GM23338 (cell line): ENCODE results near the gene NPLOC4. TPM values are rescaled to one million over a fixed set of nuclear protein-coding genes. Genes with fewer than 3 reads are reported as not detected.

Experiments used
- ATAC-seq: fragments of 200-7000 bp; cut with Tn5 transposase; 3 replicates; pipeline ENCODE4 v1.9.1; 2020
- DNase-seq: peaks from one replicate; pipeline ENCODE4 v3.0.0-alpha.2; 2015; ENCODE audit warnings: low spot score
- H2AFZ ChIP-seq: fragments of 200-600 bp; sonication (generic); 2 replicates; pipeline ENCODE4 v1.8.0; 2016; ENCODE audit warnings: antibody characterized with exemption, mild to moderate bottlenecking, moderate library complexity
- H3F3A ChIP-seq: fragments of 200-600 bp; sonication (generic); replicated peaks from 2 replicates; pipeline ENCODE4 v1.8.0; 2017; ENCODE audit warnings: antibody characterized with exemption, mixed run types, low read depth
- H3K27ac ChIP-seq: fragments of 200-600 bp; sonication (generic); 2 replicates; pipeline ENCODE4 v1.6.1; 2016; ENCODE audit warnings: low read depth
- H3K27me3 ChIP-seq: fragments of 200-600 bp; sonication (generic); 2 replicates; pipeline ENCODE4 v1.8.0; 2016; ENCODE audit warnings: mild to moderate bottlenecking, mixed run types, moderate library complexity; ENCODE audit not compliant: insufficient read depth
- H3K36me3 ChIP-seq: fragments of 200-600 bp; sonication (generic); 2 replicates; pipeline ENCODE4 v1.8.0; 2016; ENCODE audit warnings: mild to moderate bottlenecking; ENCODE audit not compliant: insufficient read depth
- H3K4me1 ChIP-seq: fragments of 200-600 bp; sonication (generic); 2 replicates; pipeline ENCODE4 v1.8.0; 2016; ENCODE audit warnings: mild to moderate bottlenecking, moderate library complexity; ENCODE audit not compliant: insufficient read depth
- H3K4me2 ChIP-seq: fragments of 200-600 bp; sonication (generic); 2 replicates; pipeline ENCODE4 v1.7.1; 2017; ENCODE audit warnings: mixed run types
- H3K4me3 ChIP-seq: fragments of 200-600 bp; sonication (generic); 2 replicates; pipeline ENCODE4 v1.6.1; 2016; ENCODE audit warnings: mixed run types
- H3K79me2 ChIP-seq: fragments of 200-600 bp; sonication (generic); replicated peaks from 2 replicates; pipeline ENCODE4 v1.8.0; 2017; ENCODE audit warnings: mild to moderate bottlenecking; ENCODE audit not compliant: insufficient read depth
- H3K9me2 ChIP-seq: fragments of 200-600 bp; sonication (generic); 2 replicates; pipeline ENCODE4 v1.8.0; 2017; ENCODE audit not compliant: insufficient read depth
- H4K20me1 ChIP-seq: fragments of 200-600 bp; sonication (generic); replicated peaks from 2 replicates; pipeline ENCODE4 v1.8.0; 2017; ENCODE audit warnings: mild to moderate bottlenecking; ENCODE audit not compliant: insufficient read depth
- H3K27ac Mint-ChIP-seq: 2 replicates; pipeline ENCODE4 v1.8.0; 2020; ENCODE audit warnings: inconsistent platforms, mild to moderate bottlenecking, moderate library complexity, mixed read lengths
- H3K27me3 Mint-ChIP-seq: 3 replicates; pipeline ENCODE4 v1.8.0; 2022; ENCODE audit warnings: low read depth, mild to moderate bottlenecking, moderate library complexity, mixed read lengths, inconsistent platforms; ENCODE audit not compliant: insufficient read depth, poor library complexity
- H3K36me3 Mint-ChIP-seq: 3 replicates; pipeline ENCODE4 v1.8.0; 2021; ENCODE audit warnings: low read depth, mild to moderate bottlenecking, inconsistent platforms, moderate library complexity, mixed read lengths
- H3K4me1 Mint-ChIP-seq: 3 replicates; pipeline ENCODE4 v1.8.0; 2020; ENCODE audit warnings: mild to moderate bottlenecking, inconsistent platforms, mixed read lengths
- H3K4me3 Mint-ChIP-seq: 3 replicates; pipeline ENCODE4 v1.8.0; 2021; ENCODE audit warnings: moderate library complexity, mild to moderate bottlenecking, inconsistent platforms, mixed read lengths
- H3K9me3 Mint-ChIP-seq: 3 replicates; pipeline ENCODE4 v1.8.0; 2020; ENCODE audit warnings: moderate library complexity, mild to moderate bottlenecking, inconsistent platforms, mixed read lengths
- CREB1 ChIP-seq: fragments of 250-450 bp; sonication (Bioruptor Pico); IDR thresholded peaks from 2 replicates; pipeline ENCODE4 v1.5.0; 2020; ENCODE audit warnings: low read depth, mild to moderate bottlenecking, moderate library complexity
- ETS1 ChIP-seq: IDR thresholded peaks from 2 replicates; pipeline ENCODE4 v1.6.1; 2016; ENCODE audit warnings: antibody characterized with exemption
- EZH2 ChIP-seq: fragments of 200-600 bp; sonication (generic); IDR thresholded peaks from one replicate; pipeline ENCODE4 v1.8.0; 2017; ENCODE audit warnings: antibody characterized with exemption, mild to moderate bottlenecking, low read depth; ENCODE audit not compliant: unreplicated experiment
- EZH2phosphoT487 ChIP-seq: fragments of 200-600 bp; sonication (generic); IDR thresholded peaks from one replicate; pipeline ENCODE4 v1.8.1; 2018; ENCODE audit warnings: antibody characterized with exemption; ENCODE audit not compliant: unreplicated experiment
- JUNB ChIP-seq: IDR thresholded peaks from one replicate; pipeline ENCODE4 v1.6.1; 2016; ENCODE audit warnings: antibody characterized with exemption; ENCODE audit not compliant: unreplicated experiment
- NANOG ChIP-seq: IDR thresholded peaks from 2 replicates; pipeline ENCODE4 v1.6.1; 2016; ENCODE audit warnings: antibody characterized with exemption, borderline replicate concordance
- POLR2AphosphoS5 ChIP-seq: IDR thresholded peaks from 2 replicates; pipeline ENCODE4 v1.6.1; 2016; ENCODE audit warnings: antibody characterized with exemption, low read depth
- STAT1 ChIP-seq: IDR thresholded peaks from one replicate; pipeline ENCODE4 v1.6.1; 2016; ENCODE audit warnings: antibody characterized with exemption; ENCODE audit not compliant: unreplicated experiment
- ZNF114 ChIP-seq: fragments of 250-450 bp; sonication (Bioruptor Pico); IDR thresholded peaks from 2 replicates; pipeline ENCODE4 v1.5.0; 2020; ENCODE audit warnings: mild to moderate bottlenecking, moderate library complexity
- polyA plus RNA-seq: library from polyadenylated mRNA; unstranded; fragments of >200 nt; fragmentation: Nextera tagmentation; extraction: Ambion mirVana; gene quantifications from 2 replicates; pipeline ENCODE4 v1.2.1, GENCODE V29; 2016
- total RNA-seq: library from RNA; depleted of rRNA; stranded (reverse); fragments of >200 nt; shearing (Covaris generic); gene quantifications from 2 replicates; pipeline ENCODE4 v1.2.3, GENCODE V29; 2014
- TF ChIP-seq, protein P1 (sequence below), 2 experiments: fragments of 200-600 bp in 1 of 2; sonication (generic) in 1 of 2; conservative IDR thresholded peaks; 2 replicates each; pipeline versions ENCODE4 v1.5.1 to v1.6.1; 2016 to 2017; ENCODE audit warnings: antibody characterized with exemption in 2 of 2, low read depth in 2 of 2, mild to moderate bottlenecking in 2 of 2, moderate library complexity in 1 of 2
- TF ChIP-seq, protein P2 (sequence below): fragments of 250-450 bp; sonication (Bioruptor Pico); IDR thresholded peaks from 2 replicates; pipeline ENCODE4 v1.5.0; 2020; ENCODE audit warnings: mild to moderate bottlenecking, moderate library complexity

NPLOC4 gene
- total and polyA plus RNA-seq, 2 experiments from 2014 or later = 24.1 to 79.1 TPM

GRCh38 chr17:81582749-81583148 is 54.2 kb downstream of the NPLOC4 start:
- TF ChIP-seq JUNB = no peak
- no peak for TF ChIP-seq EZH2phosphoT487
- TF ChIP-seq STAT1 = no peak
- TF ChIP-seq, protein P1, sequence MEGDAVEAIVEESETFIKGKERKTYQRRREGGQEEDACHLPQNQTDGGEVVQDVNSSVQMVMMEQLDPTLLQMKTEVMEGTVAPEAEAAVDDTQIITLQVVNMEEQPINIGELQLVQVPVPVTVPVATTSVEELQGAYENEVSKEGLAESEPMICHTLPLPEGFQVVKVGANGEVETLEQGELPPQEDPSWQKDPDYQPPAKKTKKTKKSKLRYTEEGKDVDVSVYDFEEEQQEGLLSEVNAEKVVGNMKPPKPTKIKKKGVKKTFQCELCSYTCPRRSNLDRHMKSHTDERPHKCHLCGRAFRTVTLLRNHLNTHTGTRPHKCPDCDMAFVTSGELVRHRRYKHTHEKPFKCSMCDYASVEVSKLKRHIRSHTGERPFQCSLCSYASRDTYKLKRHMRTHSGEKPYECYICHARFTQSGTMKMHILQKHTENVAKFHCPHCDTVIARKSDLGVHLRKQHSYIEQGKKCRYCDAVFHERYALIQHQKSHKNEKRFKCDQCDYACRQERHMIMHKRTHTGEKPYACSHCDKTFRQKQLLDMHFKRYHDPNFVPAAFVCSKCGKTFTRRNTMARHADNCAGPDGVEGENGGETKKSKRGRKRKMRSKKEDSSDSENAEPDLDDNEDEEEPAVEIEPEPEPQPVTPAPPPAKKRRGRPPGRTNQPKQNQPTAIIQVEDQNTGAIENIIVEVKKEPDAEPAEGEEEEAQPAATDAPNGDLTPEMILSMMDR (conservative IDR thresholded peaks at IDR 0.05; ENCODE audit: low read depth in 2 of 2) = no peak
- no peak for TF ChIP-seq CREB1 (CRISPR knock-in tag)
- TF ChIP-seq POLR2AphosphoS5 = no peak
- TF ChIP-seq ZNF114 (CRISPR knock-in tag) = no peak
- no peak for TF ChIP-seq NANOG
- TF ChIP-seq, protein P2, sequence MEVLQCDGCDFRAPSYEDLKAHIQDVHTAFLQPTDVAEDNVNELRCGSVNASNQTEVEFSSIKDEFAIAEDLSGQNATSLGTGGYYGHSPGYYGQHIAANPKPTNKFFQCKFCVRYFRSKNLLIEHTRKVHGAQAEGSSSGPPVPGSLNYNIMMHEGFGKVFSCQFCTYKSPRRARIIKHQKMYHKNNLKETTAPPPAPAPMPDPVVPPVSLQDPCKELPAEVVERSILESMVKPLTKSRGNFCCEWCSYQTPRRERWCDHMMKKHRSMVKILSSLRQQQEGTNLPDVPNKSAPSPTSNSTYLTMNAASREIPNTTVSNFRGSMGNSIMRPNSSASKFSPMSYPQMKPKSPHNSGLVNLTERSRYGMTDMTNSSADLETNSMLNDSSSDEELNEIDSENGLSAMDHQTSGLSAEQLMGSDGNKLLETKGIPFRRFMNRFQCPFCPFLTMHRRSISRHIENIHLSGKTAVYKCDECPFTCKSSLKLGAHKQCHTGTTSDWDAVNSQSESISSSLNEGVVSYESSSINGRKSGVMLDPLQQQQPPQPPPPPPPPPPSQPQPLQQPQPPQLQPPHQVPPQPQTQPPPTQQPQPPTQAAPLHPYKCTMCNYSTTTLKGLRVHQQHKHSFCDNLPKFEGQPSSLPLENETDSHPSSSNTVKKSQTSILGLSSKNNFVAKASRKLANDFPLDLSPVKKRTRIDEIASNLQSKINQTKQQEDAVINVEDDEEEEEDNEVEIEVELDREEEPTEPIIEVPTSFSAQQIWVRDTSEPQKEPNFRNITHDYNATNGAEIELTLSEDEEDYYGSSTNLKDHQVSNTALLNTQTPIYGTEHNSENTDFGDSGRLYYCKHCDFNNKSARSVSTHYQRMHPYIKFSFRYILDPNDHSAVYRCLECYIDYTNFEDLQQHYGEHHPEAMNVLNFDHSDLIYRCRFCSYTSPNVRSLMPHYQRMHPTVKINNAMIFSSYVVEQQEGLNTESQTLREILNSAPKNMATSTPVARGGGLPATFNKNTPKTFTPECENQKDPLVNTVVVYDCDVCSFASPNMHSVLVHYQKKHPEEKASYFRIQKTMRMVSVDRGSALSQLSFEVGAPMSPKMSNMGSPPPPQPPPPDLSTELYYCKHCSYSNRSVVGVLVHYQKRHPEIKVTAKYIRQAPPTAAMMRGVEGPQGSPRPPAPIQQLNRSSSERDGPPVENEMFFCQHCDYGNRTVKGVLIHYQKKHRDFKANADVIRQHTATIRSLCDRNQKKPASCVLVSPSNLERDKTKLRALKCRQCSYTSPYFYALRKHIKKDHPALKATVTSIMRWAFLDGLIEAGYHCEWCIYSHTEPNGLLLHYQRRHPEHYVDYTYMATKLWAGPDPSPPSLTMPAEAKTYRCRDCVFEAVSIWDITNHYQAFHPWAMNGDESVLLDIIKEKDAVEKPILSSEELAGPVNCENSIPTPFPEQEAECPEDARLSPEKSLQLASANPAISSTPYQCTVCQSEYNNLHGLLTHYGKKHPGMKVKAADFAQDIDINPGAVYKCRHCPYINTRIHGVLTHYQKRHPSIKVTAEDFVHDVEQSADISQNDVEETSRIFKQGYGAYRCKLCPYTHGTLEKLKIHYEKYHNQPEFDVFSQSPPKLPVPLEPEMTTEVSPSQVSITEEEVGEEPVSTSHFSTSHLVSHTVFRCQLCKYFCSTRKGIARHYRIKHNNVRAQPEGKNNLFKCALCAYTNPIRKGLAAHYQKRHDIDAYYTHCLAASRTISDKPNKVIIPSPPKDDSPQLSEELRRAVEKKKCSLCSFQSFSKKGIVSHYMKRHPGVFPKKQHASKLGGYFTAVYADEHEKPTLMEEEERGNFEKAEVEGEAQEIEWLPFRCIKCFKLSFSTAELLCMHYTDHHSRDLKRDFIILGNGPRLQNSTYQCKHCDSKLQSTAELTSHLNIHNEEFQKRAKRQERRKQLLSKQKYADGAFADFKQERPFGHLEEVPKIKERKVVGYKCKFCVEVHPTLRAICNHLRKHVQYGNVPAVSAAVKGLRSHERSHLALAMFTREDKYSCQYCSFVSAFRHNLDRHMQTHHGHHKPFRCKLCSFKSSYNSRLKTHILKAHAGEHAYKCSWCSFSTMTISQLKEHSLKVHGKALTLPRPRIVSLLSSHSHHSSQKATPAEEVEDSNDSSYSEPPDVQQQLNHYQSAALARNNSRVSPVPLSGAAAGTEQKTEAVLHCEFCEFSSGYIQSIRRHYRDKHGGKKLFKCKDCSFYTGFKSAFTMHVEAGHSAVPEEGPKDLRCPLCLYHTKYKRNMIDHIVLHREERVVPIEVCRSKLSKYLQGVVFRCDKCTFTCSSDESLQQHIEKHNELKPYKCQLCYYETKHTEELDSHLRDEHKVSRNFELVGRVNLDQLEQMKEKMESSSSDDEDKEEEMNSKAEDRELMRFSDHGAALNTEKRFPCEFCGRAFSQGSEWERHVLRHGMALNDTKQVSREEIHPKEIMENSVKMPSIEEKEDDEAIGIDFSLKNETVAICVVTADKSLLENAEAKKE (CRISPR knock-in tag) = no peak
- TF ChIP-seq EZH2 = no peak
- no peak for TF ChIP-seq ETS1
- DNase-seq = no peak
- Mint-ChIP-seq H3K27ac (no peak overlapping the region), H3K4me1 (no peaks in the 10 kb centered on the region; the same call in 2 of the 3 replicates), H3K4me3 (no peak overlapping the region), H3K36me3 (peaks cover 59% of the 10 kb centered on the region), H3K27me3 (peaks cover 7% of the 10 kb centered on the region), H3K9me3 (no peaks in the 10 kb centered on the region; the same call in 2 of the 3 replicates)
- Histone ChIP-seq H4K20me1 (peaks cover 22% of the 10 kb centered on the region; the same call in 1 of the 2 replicates), H3K4me2 (no peak overlapping the region), H3K36me3 (peaks cover 46% of the 10 kb centered on the region), H3K27ac (no peak overlapping the region), H3K4me3 (no peak overlapping the region), H3K27me3 (no peaks in the 10 kb centered on the region), H3F3A (no peaks in the 10 kb centered on the region), H2AFZ (no peak overlapping the region), H3K4me1 (no peaks in the 10 kb centered on the region), H3K79me2 (peaks cover 5% of the 10 kb centered on the region; the same call in 1 of the 2 replicates), H3K9me2 (no peaks in the 10 kb centered on the region)
- ATAC-seq = no peak
